KMS-11 (cell line): Measurements from ENCODE around the gene HS3ST2.

Experiments
- H2AFZ ChIP-seq: fragments of 200-600 bp; sonication (generic); 2 replicates; pipeline ENCODE4 v1.6.1; 2016; ENCODE audit warnings: antibody characterized with exemption, mixed run types, low read depth
- H3K27ac ChIP-seq: fragments of 200-600 bp; sonication (generic); 2 replicates; pipeline ENCODE4 v1.6.1; 2016; ENCODE audit warnings: mild to moderate bottlenecking, mixed run types
- H3K27me3 ChIP-seq: fragments of 200-600 bp; sonication (generic); 2 replicates; pipeline ENCODE4 v1.6.1; 2017; ENCODE audit warnings: mild to moderate bottlenecking, low read depth, mixed run types, moderate library complexity; ENCODE audit not compliant: insufficient read depth
- H3K36me3 ChIP-seq: fragments of 200-600 bp; sonication (generic); 2 replicates; pipeline ENCODE4 v1.6.1; 2017; ENCODE audit warnings: mild to moderate bottlenecking, mixed run types; ENCODE audit not compliant: insufficient read depth
- H3K4me1 ChIP-seq: fragments of 200-600 bp; sonication (generic); 2 replicates; pipeline ENCODE4 v1.6.1; 2016; ENCODE audit warnings: mild to moderate bottlenecking, low read depth, mixed run types; ENCODE audit not compliant: poor library complexity, severe bottlenecking
- H3K4me2 ChIP-seq: fragments of 200-600 bp; sonication (generic); 2 replicates; pipeline ENCODE4 v1.7.0; 2016; ENCODE audit warnings: mild to moderate bottlenecking, mixed run types
- H3K4me3 ChIP-seq: fragments of 200-600 bp; sonication (generic); IDR thresholded peaks from 2 replicates; pipeline ENCODE4 v1.6.1; 2017; ENCODE audit warnings: low read depth, low read length, mixed read lengths; ENCODE audit not compliant: insufficient read depth
- H3K79me2 ChIP-seq: fragments of 200-600 bp; sonication (generic); 2 replicates; pipeline ENCODE4 v1.6.1; 2016; ENCODE audit warnings: low read depth, mixed run types; ENCODE audit not compliant: insufficient read depth
- H3K9ac ChIP-seq: fragments of 200-600 bp; sonication (generic); 2 replicates; pipeline ENCODE4 v1.6.1; 2016; ENCODE audit warnings: mild to moderate bottlenecking, mixed run types
- H4K20me1 ChIP-seq: fragments of 200-600 bp; sonication (generic); 2 replicates; pipeline ENCODE4 v1.6.1; 2016; ENCODE audit warnings: mild to moderate bottlenecking, mixed run types; ENCODE audit not compliant: insufficient read depth
- CTCF ChIP-seq: fragments of 200-600 bp; sonication (generic); conservative IDR thresholded peaks from 2 replicates; pipeline ENCODE4 v1.6.1; 2017; ENCODE audit warnings: low read depth, mild to moderate bottlenecking, antibody characterized with exemption, low read length, moderate library complexity, mixed read lengths

HS3ST2 gene

GRCh38 chr16:22885951-22886350 lies 72.0 kb downstream of the HS3ST2 start:
- no peak overlapping the region for H3K4me3 ChIP-seq
- H3K79me2 ChIP-seq, result no peaks in the 10 kb centered on the region
- no peak overlapping the region for H3K9ac ChIP-seq
- H3K27me3 ChIP-seq, result no peaks in the 10 kb centered on the region
- H4K20me1 ChIP-seq, result no peaks in the 10 kb centered on the region
- H3K4me1 ChIP-seq, result no peaks in the 10 kb centered on the region
- no peak overlapping the region for H3K27ac ChIP-seq
- H3K36me3 ChIP-seq, result no peaks in the 10 kb centered on the region
- TF ChIP-seq CTCF, result no peak
- no peak overlapping the region for H2AFZ ChIP-seq
- no peak overlapping the region for H3K4me2 ChIP-seq

GRCh38 chr16:22886927-22887326 lies 73.0 kb downstream of the HS3ST2 start:
- H3K4me1 ChIP-seq, result no peaks in the 10 kb centered on the region
- no peak overlapping the region for H2AFZ ChIP-seq
- TF ChIP-seq CTCF, result no peak
- H4K20me1 ChIP-seq, result no peaks in the 10 kb centered on the region
- no peak overlapping the region for H3K4me2 ChIP-seq
- no peak overlapping the region for H3K27ac ChIP-seq
- H3K4me3 ChIP-seq, result no peak overlapping the region
- H3K79me2 ChIP-seq, result no peaks in the 10 kb centered on the region
- H3K36me3 ChIP-seq, result no peaks in the 10 kb centered on the region
- H3K27me3 ChIP-seq, result no peaks in the 10 kb centered on the region
- H3K9ac ChIP-seq, result no peak overlapping the region

- no peaks in the 10 kb centered on the region for H3K27me3 ChIP-seq
- no peaks in the 10 kb centered on the region for H4K20me1 ChIP-seq
- no peaks in the 10 kb centered on the region for H3K79me2 ChIP-seq
- no peak overlapping the region for H3K4me3 ChIP-seq
- H3K9ac ChIP-seq, result no peak overlapping the region
- no peak for TF ChIP-seq CTCF
- H2AFZ ChIP-seq, result no peak overlapping the region
- H3K4me2 ChIP-seq, result no peak overlapping the region
- no peaks in the 10 kb centered on the region for H3K36me3 ChIP-seq
- no peaks in the 10 kb centered on the region for H3K4me1 ChIP-seq
- H3K27ac ChIP-seq, result no peak overlapping the region
Measured at GRCh38 chr16:22887445-22887844, 73.5 kb downstream of the HS3ST2 start.

GRCh38 chr16:22888791-22889190 lies 74.8 kb downstream of the HS3ST2 start:
- H3K27ac ChIP-seq, result no peak overlapping the region
- no peaks in the 10 kb centered on the region for H3K79me2 ChIP-seq
- H3K4me2 ChIP-seq, result no peak overlapping the region
- no peak for TF ChIP-seq CTCF
- no peak overlapping the region for H3K9ac ChIP-seq
- no peak overlapping the region for H3K4me3 ChIP-seq
- H2AFZ ChIP-seq, result no peak overlapping the region
- no peaks in the 10 kb centered on the region for H3K4me1 ChIP-seq
- no peaks in the 10 kb centered on the region for H4K20me1 ChIP-seq
- H3K27me3 ChIP-seq, result no peaks in the 10 kb centered on the region
- H3K36me3 ChIP-seq, result no peaks in the 10 kb centered on the region

- no peak for TF ChIP-seq CTCF
- no peaks in the 10 kb centered on the region for H3K79me2 ChIP-seq
- no peak overlapping the region for H3K4me3 ChIP-seq
Measured at GRCh38 chr16:22890976-22891375, 77.0 kb downstream of the HS3ST2 start.

More at GRCh38 chr16:22890976-22891375, 77.0 kb downstream of the HS3ST2 start:
- Histone ChIP-seq H2AFZ (no peak overlapping the region), H3K9ac (no peak overlapping the region), H3K27ac (no peak overlapping the region), H3K4me1 (no peaks in the 10 kb centered on the region), H4K20me1 (no peaks in the 10 kb centered on the region), H3K27me3 (no peaks in the 10 kb centered on the region), H3K4me2 (no peak overlapping the region), H3K36me3 (no peaks in the 10 kb centered on the region)
